ENCODE measurements around the gene PTAR1. TPM values are rescaled to one million over a fixed set of nuclear protein-coding genes. Genes with fewer than 3 reads are reported as not detected.

PTAR1 gene
- total RNA-seq, 1 donor from 2014 or later, result 23.2 TPM

DNA sequence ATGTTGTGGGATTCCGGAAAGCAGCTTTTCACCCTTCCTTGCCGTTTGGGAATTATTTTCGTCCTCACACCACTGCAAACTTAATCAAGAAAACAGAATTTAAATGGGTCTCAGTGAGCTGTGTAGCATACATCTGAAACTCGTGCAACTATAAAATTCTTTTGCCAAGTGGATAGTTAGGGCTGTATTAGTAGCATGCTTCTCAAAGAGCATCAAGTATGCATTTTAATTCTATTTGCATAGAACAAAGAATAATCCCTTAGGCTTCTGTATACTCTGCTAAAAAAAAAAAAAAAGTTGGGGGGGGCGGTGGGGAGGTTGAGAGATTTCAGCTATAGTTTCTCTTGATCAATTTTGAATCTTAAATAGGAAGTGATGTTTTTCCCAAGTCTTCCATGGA is 75.9 kb downstream of the PTAR1 start:
- intact Hi-C loops (cut with micrococcal nuclease), result no loop called here
- no peaks in the 10 kb centered on the region for H3K36me3 ChIP-seq
- TF ChIP-seq, protein P1, sequence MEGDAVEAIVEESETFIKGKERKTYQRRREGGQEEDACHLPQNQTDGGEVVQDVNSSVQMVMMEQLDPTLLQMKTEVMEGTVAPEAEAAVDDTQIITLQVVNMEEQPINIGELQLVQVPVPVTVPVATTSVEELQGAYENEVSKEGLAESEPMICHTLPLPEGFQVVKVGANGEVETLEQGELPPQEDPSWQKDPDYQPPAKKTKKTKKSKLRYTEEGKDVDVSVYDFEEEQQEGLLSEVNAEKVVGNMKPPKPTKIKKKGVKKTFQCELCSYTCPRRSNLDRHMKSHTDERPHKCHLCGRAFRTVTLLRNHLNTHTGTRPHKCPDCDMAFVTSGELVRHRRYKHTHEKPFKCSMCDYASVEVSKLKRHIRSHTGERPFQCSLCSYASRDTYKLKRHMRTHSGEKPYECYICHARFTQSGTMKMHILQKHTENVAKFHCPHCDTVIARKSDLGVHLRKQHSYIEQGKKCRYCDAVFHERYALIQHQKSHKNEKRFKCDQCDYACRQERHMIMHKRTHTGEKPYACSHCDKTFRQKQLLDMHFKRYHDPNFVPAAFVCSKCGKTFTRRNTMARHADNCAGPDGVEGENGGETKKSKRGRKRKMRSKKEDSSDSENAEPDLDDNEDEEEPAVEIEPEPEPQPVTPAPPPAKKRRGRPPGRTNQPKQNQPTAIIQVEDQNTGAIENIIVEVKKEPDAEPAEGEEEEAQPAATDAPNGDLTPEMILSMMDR (IDR thresholded peaks at IDR 0.05; ENCODE audit: borderline replicate concordance), result no peak

DNA sequence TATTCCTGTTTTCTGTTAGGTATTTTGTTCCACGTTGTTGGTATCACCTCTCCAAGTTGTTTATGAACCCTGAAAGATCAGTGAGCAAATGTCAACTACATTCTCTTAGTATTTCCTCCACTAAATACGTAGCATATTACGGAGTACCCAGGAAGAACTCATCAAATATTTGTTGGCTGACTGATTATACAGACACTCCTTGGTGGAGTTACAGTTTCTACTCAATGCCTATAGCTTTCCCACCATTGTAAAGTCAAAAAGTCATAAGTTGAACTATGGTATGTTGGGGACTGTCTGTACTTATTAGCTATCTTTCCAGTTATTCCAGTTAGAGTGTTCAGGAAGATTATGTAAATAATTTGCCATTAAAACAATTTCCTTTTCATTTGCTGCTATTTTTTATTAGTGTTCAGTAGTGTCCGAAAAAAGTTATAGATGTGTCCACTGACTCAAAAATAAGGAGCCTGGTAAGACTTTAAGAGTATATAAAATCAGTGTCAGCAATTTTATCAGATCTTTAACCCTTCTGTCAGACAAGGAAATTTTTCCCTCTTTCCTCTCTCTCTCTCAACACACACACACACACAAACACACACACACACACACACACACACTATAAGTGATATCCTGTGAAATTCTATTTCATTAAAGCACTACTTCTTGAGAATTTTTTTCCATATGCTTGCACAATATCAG is 80.8 kb downstream of the PTAR1 start:
- Histone ChIP-seq H3K27ac (replicated peaks) (no peak overlapping the region), H3K9me3 (replicated peaks) (no peaks in the 10 kb centered on the region), H3K36me3 (no peaks in the 10 kb centered on the region), H3K4me1 (no peaks in the 10 kb centered on the region), H3K27me3 (ENCODE audit: low read depth) (no peaks in the 10 kb centered on the region), H3K4me3 (no peak overlapping the region)
- TF ChIP-seq, protein P1 (IDR thresholded peaks at IDR 0.05; ENCODE audit: borderline replicate concordance), result no peak
- intact Hi-C loops (cut with micrococcal nuclease), result no loop called here
- DNase-seq, result no peak

More for the DNA sequence above, 75.9 kb downstream of the PTAR1 start:
- DNase-seq, result no peak
- H3K27me3 ChIP-seq (ENCODE audit: low read depth), result no peaks in the 10 kb centered on the region
- no peak overlapping the region for H3K4me3 ChIP-seq
- H3K27ac ChIP-seq (replicated peaks), result no peak overlapping the region
- H3K4me1 ChIP-seq, result no peaks in the 10 kb centered on the region
- no peaks in the 10 kb centered on the region for H3K9me3 ChIP-seq (replicated peaks)

DNA sequence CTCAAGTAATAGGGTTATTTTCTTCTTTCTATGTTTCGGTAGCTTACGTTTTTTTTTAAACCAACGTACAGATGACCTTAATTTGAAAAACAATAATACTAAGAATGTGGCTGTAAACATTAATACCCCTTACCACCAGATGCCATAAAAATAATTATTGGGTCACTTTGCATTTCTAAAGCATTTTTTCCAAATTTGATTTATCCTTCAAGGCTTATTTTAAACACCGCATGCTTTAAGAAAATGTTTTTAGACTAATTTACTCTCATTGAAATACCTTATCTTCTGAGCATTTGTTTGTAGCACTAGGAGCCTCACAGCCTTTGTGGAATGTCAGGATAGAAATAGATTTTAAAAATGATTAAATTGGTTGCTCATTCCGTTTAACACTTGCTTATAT is 81.9 kb downstream of the PTAR1 start:
- TF ChIP-seq, protein P1 (IDR thresholded peaks at IDR 0.05; ENCODE audit: borderline replicate concordance), result no peak
- Histone ChIP-seq H3K36me3 (no peaks in the 10 kb centered on the region), H3K9me3 (replicated peaks) (no peaks in the 10 kb centered on the region), H3K4me3 (no peak overlapping the region), H3K27ac (replicated peaks) (no peak overlapping the region), H3K4me1 (peaks cover 9% of the 10 kb centered on the region), H3K27me3 (ENCODE audit: low read depth) (no peaks in the 10 kb centered on the region)
- DNase-seq, result no peak
- intact Hi-C loops (cut with micrococcal nuclease), result no loop called here

GRCh38 chr9:69675563-69675962 is 84.2 kb downstream of the PTAR1 start:
- Histone ChIP-seq H3K27me3 (ENCODE audit: low read depth) (no peaks in the 10 kb centered on the region), H3K27ac (replicated peaks) (no peak overlapping the region), H3K9me3 (replicated peaks) (no peaks in the 10 kb centered on the region), H3K36me3 (no peaks in the 10 kb centered on the region), H3K4me1 (peaks cover 26% of the 10 kb centered on the region), H3K4me3 (no peak overlapping the region)
- DNase-seq, result no peak
- TF ChIP-seq, protein P1 (IDR thresholded peaks at IDR 0.05; ENCODE audit: borderline replicate concordance), result no peak
- intact Hi-C loops (cut with micrococcal nuclease), result no loop called here

DNA sequence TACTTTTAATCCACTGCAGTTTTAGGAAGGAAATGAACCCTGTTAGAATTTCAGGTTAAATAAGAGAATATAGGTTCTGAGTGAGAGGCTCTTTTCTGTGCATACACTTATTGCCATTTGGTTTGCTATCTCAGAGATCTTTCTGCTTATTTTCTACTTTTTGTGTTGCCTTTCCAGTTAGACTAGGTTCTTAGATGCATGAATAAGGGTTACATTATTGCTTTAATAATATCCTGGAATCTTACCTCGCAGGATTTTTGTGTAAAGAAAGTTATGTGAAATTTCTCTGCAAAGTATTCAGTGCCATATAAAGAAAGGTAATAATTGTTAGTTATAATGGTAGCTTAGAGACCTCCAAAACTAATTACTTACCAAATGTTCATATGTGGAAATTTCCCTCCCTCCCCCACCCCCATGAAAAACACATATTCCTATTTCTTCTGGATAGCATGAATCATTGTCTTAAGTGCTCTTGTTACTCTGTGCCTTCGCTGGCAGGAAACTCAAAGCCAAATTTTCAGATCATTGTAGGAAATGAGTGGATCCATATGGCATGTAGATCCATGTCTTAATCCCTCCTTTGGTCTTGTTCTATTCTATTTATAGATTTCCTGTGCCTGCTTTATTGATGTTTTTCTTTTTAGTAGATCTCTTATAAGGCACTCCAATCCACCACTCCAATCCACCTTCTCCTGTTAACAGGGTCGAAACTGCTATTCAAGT is 84.9 kb downstream of the PTAR1 start:
- no peaks in the 10 kb centered on the region for H3K9me3 ChIP-seq (replicated peaks)
- TF ChIP-seq, protein P1 (IDR thresholded peaks at IDR 0.05; ENCODE audit: borderline replicate concordance), result no peak
- no peak for DNase-seq
- H3K36me3 ChIP-seq, result no peaks in the 10 kb centered on the region
- H3K4me3 ChIP-seq, result no peak overlapping the region
- intact Hi-C loops (cut with micrococcal nuclease), result no loop called here
- H3K4me1 ChIP-seq, result peaks cover 26% of the 10 kb centered on the region
- H3K27ac ChIP-seq (replicated peaks), result no peak overlapping the region
- no peaks in the 10 kb centered on the region for H3K27me3 ChIP-seq (ENCODE audit: low read depth)
